Stomach (tissue), 4 donors: ENCODE data around the gene P2RY11.

Source experiments
- EP300 ChIP-seq: sonication (generic); formaldehyde crosslinking; IDR thresholded peaks from one replicate; pipeline ENCODE4 v1.6.1; 2017; ENCODE audit warnings: antibody characterized with exemption
- POLR2A ChIP-seq, 4 donors: fragments of 450-650 bp; IDR thresholded peaks; one replicate each; pipeline ENCODE4 v1.6.1; 2016; ENCODE audit warnings: antibody characterized with exemption in 4 of 4, control low read depth in 2 of 4, mild to moderate bottlenecking in 1 of 4, moderate library complexity in 1 of 4
- TF ChIP-seq, protein P1 (sequence below), 7 experiments: fragments of 450-650 bp in 4 of 7; fragments of 200-600 bp in 3 of 7; sonication (generic) in 3 of 7; IDR thresholded peaks; one replicate each; pipeline ENCODE4 v1.5.1; 2016 to 2019; ENCODE audit warnings: antibody characterized with exemption in 7 of 7, control low read depth in 2 of 7, mild to moderate bottlenecking in 1 of 7

DNA sequence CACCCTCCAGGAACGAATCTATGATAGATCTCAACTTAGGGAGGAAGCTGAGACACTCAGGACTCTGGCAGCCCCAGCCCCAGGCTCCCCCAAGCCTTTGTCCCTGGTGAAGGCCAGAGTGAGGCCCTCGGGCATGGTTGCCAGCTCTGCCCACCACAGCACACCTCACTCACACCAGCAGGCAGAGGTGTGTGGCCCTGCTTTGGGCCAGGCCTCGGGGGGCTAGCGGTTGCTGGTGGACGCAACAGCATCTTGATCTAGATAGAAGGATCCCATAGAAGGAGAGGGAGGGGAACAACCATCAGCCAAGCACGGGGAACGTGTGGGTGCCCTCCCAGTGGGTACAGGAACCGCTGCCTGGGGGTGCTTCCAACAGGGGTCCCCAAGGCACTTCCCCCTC lies 46.6 kb downstream of the P2RY11 start:
- no peak for TF ChIP-seq POLR2A (IDR thresholded peaks at IDR 0.05)
- TF ChIP-seq, protein P1, sequence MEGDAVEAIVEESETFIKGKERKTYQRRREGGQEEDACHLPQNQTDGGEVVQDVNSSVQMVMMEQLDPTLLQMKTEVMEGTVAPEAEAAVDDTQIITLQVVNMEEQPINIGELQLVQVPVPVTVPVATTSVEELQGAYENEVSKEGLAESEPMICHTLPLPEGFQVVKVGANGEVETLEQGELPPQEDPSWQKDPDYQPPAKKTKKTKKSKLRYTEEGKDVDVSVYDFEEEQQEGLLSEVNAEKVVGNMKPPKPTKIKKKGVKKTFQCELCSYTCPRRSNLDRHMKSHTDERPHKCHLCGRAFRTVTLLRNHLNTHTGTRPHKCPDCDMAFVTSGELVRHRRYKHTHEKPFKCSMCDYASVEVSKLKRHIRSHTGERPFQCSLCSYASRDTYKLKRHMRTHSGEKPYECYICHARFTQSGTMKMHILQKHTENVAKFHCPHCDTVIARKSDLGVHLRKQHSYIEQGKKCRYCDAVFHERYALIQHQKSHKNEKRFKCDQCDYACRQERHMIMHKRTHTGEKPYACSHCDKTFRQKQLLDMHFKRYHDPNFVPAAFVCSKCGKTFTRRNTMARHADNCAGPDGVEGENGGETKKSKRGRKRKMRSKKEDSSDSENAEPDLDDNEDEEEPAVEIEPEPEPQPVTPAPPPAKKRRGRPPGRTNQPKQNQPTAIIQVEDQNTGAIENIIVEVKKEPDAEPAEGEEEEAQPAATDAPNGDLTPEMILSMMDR (IDR thresholded peaks at IDR 0.05), result no peak
- no peak for TF ChIP-seq EP300
